A673 (cell line): ENCODE results near the gene EXOC3L4.

Experiments
- CTCF ChIP-seq: fragments of 300-800, 200-600 bp; sonication (generic); conservative IDR thresholded peaks from 2 replicates; pipeline ENCODE4 v1.5.1; 2017; ENCODE audit warnings: low read depth, mild to moderate bottlenecking, antibody characterized with exemption, low read length, moderate library complexity, mixed read lengths
- EZH2 ChIP-seq: fragments of 200-600 bp; sonication (generic); IDR thresholded peaks from 2 replicates; pipeline ENCODE4 v1.6.1; 2017; ENCODE audit warnings: borderline replicate concordance, low read depth, mild to moderate bottlenecking, mixed read lengths, antibody characterized with exemption, low read length; ENCODE audit not compliant: poor library complexity, severe bottlenecking

- TF ChIP-seq CTCF, result no peak
- TF ChIP-seq EZH2, result no peak
Measured at GRCh38 chr14:103127861-103128598, 33.5 kb downstream of the EXOC3L4 start.
